Activated CD4-positive, alpha-beta T cell treated with anti-CD3 and anti-CD28 coated beads for 1 hour (primary cell): ENCODE measurements around the gene MAEA.

Experiments
- DNase-seq: peaks from one replicate; pipeline ENCODE4 v3.0.0-alpha.2; 2020

Gene MAEA

DNA sequence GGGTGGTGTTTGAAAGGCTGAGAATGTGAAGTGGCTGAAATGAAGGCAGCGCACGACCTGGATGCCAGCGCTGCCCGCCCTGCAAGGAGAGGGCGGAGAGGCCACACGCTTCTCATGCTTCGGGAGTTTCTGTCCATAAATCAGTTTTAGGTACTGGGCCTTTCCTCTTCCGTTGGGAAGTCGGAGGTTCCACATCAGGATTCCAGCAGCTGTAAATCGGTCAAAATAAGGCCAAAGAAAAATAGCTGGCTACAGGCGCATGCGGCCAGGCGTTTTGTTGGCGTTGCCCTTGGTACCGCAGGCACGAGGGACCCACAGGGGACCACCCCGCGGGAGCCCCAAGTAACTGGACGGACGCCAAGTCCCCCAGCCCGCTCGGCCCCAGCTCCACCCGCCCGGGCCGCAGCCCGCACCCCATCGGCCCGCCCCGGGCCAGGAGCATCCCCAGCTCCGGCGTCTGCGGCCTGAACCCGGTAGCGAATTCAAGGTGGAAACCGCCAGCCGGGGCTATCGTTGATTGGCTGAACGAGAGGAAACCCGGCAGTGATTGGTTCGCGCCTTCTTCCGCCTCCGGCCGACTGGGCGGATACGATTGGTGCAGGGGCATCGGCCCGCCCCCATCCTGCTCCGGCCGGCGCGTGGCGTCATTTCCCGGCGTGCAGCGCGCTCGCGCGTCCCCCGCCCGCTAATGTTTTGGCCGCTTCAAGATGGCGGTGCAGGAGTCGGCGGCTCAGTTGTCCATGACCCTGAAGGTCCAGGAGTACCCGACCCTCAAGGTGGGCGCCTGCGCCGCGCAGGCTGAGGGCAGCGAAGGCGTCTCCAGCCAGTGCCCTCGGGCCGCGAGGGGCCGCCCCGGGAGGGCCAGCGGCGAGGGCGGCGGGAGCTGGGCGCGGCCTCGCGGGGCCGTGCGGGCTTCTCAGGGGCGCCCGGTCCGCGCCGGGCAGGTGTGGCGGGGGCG lies at the start of gene MAEA:
MAEA (plus strand) TSS at position 685 of the 958 bp plus-strand sequence; CDS start at position 708, 23 bp downstream.
- DNase-seq: peak; percentile 95

DNA sequence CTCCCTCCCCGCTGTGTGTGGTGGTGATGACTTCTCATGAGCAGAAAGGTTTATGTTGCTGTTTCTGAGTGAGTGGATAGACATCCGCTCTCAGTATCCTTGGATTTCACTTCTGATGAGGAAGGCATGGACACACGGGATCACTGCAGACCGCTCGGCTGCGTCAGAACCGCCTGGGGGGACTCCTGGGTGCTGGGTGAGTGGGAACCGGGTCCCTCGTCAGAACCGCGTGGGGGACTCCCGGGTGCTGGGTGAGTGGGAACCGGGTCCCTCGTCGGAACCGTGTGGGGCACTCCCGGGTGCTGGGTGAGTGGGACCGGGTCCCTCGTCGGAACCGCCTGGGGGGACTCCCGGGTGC lies 49.8 kb upstream of the MAEA start:
- no peak for DNase-seq

DNA sequence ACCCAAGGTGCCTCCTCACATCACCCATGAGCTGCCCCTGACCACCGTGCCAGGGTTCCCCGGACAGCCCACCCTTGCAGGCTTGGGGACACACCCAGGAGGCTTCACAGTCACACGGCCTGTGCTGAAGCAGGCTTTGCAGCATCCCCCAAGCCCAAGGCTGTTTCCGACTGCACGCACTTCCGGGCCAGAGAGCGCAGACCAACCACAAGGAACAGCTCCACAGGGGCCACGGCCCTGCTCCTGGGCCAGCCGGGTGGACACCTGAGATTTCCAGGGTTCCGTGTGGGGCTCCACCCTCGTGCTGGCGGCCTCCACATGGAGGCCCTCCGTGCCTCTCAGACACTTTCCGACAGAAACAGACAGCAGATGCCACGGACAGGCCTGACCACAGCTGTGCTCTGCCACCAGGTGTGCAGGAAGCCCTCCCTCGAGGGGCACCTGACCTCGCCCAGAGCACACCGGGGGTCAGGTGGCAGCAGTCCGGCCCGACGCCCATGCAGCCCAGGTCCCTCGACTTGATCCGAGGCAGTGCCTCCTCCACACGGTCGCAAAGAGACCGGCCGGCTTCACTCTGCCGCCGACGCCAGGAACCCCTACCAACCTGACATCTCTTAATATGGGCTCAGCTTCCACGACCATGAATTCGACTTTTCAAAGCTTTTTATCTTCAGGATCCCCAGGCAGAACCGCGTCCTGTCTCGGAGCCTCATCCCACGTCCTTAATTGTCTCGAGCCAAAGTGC lies 48.8 kb upstream of the MAEA start:
- DNase-seq: no peak

DNA sequence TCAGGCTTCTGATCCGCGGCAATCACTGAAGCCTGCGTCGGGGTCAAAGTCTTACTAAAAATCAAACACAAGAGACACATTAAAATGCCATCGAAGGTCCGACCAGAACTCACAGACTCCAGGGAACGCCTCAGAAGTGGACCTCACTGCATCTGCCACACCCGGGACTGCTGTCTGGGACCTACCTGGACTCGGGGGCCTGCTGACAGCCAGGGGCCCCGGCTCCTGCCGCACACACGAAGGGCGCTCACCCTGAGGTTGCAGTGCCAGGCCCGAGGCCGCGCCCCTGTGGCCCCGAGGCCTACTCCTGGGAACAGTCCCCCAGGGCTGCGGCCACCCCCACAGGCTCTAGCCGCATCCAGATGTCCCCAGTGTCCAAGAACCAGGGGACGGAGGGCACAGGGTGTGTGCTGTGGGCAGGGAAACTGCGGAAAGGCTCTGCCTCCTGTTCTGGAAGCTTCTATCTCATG lies 48.2 kb upstream of the MAEA start:
- DNase-seq: no peak

DNA sequence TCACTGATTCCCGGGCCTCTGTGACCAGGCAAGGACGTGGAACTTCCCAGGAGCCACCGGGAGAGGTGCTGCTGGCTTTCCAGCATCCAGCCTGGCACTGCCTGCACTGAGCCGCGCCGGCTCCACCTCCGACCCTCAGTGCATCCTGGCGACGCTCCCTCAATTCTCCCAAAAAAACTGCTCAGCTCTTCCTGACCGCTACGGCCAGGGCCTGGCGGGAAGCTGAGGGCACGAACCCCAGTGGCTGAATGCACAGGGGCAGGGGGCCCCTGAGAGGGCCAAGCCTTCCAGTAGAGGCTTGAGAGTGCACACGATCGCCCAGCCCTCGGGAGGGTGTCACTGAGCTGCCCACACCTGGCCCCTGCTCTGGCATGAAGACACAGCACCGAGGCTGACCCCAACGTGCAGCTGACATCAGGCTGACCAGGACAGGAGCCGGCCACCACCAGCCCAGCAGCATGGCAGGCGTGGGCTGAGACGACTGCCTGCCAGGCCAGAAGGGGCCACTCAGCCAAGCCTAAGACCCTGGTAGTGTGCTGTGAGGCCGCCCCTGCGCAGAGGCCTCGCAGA lies 47.7 kb upstream of the MAEA start:
- no peak for DNase-seq

DNA sequence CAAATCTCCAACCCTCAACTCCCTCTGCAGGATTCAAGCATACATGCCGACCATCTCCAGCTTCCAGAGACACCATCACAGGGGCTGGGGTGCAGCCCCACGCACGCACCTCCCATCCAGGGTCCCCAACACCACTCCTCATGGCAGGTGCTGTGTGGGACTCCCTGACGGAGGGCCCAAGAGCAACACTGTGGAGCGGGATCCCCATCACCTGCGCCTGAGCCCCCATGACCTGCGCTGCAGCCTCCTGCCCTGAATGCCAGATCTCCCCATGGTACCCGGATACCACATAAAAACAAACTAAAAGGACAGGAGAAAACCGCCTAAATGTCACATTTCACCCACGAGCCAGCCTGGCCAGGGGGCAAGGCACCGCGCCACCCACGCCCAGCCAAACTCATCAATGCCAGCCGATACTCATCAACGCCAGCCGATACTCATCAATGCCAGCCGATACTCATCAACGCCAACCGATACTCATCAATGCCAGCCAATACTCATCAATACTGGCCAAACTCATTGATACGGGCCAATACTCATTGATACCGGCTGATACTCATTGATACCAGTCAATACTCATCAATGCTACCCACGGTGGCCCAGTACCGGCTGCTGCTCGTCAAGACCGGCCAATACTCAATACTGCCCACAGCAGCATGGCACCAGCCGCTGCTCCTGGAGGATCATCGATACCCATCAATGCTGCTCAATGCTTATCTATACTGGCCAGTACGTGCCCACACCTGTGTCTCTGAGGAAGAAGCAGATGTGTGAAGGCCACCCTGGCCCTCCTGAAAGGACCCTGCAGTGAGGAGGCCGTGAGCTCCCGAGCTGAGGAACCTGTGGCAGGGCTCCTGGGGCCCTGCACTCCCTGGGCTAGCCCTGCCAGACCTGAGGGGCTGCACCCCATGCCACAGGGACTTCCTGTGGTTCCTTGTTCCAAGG lies 46.9 kb upstream of the MAEA start:
- no peak for DNase-seq

DNA sequence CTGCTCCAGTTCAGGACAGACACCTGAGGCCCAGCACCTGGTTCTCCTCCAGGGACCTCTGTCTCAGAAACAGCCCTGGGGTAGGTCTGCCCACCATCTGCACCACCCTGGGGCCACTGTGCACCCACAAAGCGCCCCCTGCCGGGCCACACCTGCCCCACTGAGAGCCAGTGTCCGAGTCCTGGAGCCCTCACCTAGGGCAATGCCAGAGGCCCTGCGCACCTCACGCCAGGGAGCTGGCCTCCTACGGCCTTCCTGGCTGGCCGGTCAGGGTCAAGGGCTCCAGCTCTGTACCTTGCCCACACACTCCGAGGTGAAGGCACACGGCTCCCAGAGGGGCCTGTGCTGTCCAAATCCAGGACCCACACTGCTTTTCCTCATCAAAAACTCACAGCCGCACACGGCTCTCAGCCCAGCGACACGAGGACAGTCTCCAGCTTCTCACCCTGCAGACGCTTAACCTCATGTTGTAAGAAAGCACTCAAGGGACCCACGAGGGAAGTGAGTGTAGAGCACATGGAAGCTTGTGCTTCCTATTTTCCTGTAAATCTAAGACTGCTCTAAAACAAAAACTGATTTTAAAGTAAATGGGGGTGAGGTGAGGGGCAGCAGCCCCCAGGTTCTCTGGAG lies 46.1 kb upstream of the MAEA start:
- DNase-seq: no peak

DNA sequence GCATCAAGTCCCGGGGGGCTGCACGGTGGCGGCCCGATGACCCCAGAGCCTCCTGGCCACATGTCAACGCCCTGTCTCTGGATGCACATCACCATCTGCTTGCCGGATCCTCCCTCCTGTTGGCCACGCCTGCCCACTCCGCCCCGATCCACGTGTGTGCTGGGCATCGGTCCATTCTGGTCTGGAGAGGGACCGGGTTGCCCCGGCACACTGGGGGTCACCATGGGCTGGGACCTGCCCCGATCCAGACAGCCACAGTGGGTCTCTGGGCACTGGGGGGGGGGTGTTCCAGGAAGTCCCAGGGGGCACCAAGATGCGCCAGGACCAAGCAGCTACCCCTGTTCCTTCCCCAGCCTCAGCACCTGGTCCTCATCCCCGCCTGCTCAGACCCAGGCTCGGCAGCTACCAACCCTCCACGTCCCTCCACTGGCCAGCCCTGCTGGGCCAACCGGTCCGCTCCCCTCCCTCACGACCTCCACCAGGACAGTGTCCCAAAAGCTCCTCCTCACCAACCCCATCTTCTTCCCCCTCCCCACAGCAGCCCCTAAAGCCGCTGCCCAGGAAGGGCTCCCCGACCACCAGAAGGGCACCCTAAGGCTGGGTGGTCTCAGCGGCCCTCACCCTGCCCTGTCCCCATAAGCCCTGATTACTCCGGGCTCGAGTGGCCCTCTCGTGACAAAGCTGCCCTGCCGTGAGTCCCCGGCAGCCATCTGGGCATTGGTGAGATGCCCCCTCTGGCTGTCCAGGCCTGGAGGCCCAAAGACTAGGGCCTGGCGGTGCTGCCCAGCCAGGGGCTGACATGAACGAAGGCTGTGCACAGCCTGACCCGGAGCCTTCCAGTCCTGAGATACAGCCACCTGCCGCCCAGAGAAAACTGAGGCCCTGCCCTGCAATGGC lies 45.4 kb upstream of the MAEA start:
- DNase-seq: no peak

DNA sequence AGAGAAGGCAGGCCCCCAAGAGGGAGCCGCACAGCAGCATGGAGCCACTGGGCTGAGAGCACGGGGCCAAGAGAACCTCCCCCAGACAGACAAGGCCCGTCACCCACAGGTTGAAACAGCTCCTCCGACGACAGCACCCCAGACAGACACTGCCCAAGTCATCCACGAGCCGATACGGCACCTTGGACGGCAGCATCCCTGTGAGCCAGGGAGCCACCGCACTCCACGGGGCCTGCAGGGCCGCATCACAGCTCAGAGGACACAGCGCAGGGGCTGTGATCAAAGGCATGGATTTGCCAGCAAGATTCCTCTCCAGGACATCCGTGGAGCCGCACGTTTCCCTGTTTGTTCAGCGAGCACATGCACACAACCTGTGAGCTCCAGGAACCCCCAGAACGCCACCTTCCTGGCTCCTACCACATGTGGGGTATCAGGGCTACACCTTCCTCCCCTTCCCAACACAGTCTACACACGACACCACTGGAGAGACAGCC lies 44.7 kb upstream of the MAEA start:
- DNase-seq: no peak

DNA sequence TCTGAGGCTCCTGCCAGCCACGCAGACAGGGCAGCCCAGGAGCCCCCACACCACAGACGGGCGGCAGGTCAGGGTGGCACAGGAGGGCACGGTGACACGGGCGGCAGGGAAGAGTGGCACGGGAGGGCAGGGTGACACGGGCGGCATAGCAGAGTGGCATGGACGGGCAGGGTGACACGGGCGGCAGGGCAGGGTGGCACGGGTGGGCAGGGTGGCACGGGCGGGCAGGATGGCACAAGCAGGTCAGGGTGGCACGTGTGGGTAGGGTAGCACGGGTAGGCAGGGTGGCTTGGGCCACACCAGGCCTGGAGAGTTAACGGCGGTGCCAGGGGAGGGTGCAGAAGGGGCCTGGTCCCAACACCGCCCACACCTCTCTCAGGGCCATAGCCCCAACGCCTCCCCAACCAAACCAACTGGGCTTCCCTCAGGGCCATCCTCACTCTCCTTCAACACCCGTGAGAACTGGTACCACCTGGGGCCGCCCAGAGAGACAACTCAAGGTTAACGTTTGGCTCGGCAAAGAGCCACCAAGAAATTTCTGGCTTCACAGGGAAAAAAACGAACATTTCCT lies 44.1 kb upstream of the MAEA start:
- DNase-seq: no peak

DNA sequence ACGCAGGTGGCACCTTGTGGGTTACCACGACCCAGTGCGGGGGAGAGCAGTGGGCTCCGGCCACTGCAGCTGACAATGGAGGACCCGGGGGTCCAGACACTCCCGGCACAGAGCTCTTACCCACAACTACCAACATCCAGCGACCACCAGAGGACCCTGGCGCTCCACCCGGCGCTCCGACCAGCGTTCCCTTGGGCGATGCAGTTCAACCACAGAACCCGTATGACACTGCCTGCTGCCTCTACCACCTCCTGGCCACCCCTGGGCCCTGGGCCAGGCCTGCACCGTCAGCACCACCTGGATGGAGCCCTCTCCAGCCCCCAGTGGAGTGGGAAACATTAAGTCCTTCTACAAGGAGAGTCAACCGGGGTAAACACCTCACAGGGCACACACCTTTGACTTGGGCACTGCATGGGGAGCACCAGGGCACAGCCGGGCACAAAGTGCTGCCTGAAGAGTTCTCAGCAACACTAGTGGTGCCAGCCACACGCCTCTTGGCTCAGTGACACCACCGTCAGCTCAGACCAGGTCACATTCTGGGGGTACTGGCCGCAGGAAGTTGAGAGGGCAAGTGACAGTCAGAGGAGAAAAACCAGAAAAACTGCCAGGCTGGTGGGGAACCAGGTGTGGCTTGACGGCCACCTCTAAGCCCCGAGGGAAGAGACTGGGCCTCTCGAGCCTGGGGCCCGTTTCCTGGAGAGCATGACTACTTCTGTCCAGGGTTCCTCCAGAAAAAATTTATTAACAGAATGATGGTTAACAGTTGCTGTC lies 43.4 kb upstream of the MAEA start:
- DNase-seq: peak; percentile 7

DNA sequence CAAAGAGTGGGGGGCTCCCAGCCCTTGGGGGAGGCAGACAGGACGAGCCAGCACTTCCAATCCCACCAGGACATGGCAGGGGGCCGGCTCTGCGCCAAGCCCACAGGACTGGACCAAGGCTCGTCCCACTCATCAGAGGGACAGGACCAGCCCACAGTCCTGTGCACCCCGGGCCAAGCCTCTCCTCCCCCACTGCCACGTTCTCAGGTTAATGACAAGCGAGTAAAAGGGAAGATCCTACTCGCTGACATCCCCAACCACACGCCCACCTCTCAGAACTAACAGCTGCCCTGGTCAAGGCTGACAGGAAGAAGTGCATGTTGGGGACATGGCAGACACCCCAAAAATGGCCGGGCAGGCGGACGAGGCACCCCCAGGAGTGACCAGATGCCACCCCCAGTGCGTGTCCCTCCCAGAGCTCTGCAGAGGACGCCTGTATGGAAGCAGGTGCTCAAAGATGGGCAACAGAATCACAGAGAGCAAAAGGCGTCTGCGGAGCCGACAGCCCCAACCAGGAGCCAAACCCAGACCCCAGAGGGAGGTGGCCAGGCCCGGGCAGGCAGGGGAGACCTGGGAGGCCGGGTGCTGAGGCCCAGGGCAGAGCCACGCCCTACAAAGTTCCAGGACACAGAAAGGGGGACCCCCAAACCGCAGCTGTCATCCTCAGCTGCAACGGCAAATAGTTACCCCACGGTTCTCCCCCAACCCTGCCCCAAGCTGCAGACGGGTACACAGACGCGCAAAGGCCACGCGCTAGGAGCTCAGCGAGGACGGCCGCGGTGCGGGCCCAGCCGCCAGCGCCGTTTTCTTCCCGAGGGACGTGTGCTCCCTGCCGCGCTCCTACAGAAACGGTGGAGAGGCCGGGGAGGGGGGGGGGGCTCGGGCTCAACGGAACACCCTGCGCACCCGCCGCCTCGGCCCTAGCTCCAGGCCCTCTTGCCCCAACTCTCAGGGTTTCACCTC lies 42.5 kb upstream of the MAEA start:
- DNase-seq: peak; percentile 8

DNA sequence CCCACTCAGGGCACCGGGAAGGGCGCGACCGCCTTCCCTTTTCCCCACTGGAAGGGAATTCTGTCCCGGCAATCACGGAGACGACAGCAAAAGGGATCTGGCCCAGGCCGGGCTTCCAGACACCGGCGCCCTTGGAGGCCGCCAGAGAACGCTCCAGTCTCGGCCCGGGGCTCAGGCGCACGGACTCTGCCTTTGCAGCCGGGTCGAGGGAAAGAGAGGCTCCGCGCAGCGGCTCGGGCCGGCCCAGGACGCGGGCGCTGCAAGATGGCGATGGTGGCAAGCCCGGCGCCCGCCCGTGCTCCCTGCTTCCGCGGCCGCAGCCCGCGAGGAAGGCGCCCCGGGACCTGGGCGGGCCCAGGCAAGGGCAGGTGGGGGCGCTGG lies 41.8 kb upstream of the MAEA start:
- no peak for DNase-seq

DNA sequence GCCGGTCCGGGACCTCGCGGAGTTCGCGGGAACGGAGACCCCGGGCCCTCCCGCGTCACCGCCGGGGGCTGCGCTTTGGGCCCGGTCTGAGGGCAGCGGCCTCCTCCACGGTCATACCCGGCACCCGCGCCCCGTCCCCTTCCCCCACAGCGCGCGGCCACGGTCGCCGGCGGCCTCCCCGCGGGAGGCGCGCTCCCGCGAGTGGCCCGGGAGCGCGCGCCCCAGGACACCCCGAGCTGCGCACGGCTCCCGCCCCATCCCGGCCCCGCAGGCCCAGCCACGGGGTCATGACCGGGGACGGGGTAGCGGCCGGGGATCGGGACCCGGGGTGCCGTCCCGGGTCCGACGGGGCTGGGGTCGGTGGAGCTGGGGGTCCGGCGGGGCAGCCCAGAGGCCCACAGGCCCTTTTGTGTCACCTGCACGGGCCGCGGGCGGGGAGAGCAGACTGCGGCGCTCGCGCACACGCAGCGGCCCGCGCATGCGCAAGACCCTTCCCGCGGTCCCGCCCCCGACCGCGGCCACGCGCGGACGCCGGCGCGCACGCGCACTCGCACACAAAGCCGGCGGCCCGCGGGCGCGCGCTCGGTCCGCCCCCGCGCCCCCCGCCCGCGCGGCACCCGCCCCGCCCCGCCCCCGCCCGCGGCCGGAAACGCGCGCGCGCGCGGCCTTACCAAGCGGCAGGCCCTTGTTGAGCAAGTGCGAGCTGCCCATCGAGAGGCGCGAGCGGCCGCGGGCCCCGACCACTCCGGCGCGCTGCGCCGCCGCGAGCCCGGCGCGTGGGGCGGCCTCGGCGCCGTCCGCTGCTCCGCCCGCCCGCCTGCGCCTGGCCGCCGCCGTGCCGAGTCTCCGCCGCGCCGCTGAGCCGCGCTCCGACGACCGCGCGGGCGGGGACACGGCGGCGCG lies 41.2 kb upstream of the MAEA start, which contains the start of gene CTBP1:
CTBP1 (minus strand) TSS at position 886 of the 903 bp plus-strand sequence. CDS start 7,799 bp downstream, outside the sequence.
- DNase-seq: peak; percentile 80

DNA sequence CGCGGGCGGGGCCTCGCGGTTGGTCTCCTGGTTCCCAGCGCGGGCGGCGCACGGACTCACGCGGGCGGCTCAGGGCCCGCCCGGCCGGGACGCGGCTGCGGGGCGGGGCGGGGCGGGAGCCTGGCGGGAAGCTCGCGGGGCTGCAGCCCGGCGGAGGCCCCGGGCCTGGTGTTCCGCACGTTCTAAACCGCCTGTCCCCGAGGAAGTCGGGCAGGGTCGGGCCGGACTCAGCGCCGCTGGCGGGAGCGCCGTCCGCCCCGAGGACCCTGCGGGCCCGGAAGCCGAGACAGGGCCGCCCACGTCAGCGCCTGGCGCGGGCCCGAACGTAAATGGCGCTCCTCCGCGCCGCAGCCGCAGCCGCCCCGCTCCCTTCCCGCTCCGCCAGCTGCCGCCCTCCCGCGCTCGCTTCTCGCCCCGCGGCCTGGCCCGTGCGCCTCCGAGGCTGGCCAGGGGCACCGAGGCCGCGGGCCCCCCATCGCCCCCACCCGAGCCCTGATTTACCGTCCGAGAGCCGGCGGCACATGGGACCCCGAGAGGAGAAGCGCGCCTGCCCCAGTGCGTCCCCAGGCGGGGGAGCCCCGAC lies 40.5 kb upstream of the MAEA start:
- DNase-seq: peak; percentile 78

DNA sequence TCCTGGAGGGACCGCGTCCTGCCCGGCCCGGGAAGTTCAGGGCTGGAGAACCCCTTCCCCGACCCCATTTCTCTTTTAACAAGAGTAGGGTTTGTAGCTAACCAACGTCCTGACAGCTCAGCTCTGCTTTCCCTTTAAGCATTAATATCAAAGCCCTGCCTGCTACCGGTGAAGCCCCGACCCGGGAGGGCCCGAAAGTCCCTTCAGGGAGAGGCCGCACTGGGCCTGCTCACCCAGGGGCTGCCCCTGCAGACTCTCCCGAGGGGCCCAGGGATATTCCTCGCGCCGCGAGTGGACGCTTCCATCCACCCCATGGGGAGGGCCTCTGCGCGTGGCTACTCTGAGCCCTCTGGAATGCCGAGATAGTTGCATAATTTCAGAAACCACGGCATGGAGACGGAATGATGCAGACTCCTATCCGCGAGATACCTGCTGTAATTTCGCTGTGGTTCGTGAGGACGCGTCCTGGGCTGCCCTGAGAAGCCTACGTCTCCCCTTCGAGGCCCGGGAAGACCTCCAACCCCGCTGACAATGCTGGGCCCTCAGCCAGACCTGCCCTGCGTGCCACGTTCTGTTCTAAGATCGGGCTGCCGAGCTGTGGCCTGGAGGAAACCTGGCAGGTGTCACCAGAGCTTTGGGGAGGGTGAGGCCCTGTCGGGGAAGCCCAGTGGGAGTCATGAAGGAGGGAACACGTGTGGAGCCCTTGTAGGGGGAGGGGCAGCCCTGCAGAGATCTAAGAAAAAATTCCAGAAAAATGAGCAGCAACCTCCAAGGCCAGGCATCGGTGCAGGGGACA lies 39.8 kb upstream of the MAEA start:
- DNase-seq: no peak
